Right atrium auricular region (tissue), 2 donors: ENCODE results near the gene EPAS1. TPM values are rescaled to one million over a fixed set of nuclear protein-coding genes. Genes with fewer than 3 reads are reported as not detected.

ENCODE experiments used
- DNase-seq: peaks from one replicate; pipeline ENCODE4 v3.0.0-alpha.2; 2019; ENCODE audit warnings: low spot score
- H3K27ac ChIP-seq, 2 donors: fragments of 200-600 bp; sonication (generic); 1 replicate in 1 of 2; 2 replicates in 1 of 2; pipeline ENCODE4 v1.5.1; 2016 to 2019
- H3K27me3 ChIP-seq, 2 donors: fragments of 200-600 bp; sonication (generic); one replicate each; pipeline versions ENCODE4 v1.5.1 to v1.6.0; 2017 to 2019
- H3K36me3 ChIP-seq: fragments of 200-600 bp; sonication (generic); one replicate; pipeline ENCODE4 v1.5.1; 2016
- H3K4me1 ChIP-seq, 2 donors: fragments of 200-600 bp; sonication (generic); one replicate each; pipeline versions ENCODE4 v1.5.1 to v1.6.0; 2017 to 2019
- H3K4me3 ChIP-seq, 2 donors: fragments of 200-600 bp; sonication (generic); 1 replicate in 1 of 2; 2 replicates in 1 of 2; pipeline ENCODE4 v1.5.1; 2017 to 2019; ENCODE audit warnings: mild to moderate bottlenecking in 1 of 2, moderate library complexity in 1 of 2
- H3K9me3 ChIP-seq, 2 donors: fragments of 200-600 bp; sonication (generic); one replicate each; pipeline ENCODE4 v1.5.1; 2019
- CTCF ChIP-seq, 2 donors: fragments of 200-600 bp; sonication (generic); IDR thresholded peaks; one replicate each; pipeline ENCODE4 v1.5.1; 2019; ENCODE audit warnings: antibody characterized with exemption in 2 of 2
- total RNA-seq, 2 donors: library from RNA; depleted of rRNA; stranded (reverse); fragments of >200 nt; gene quantifications; one replicate each; pipeline ENCODE4 v1.1.0, GENCODE V29; 2016

The EPAS1 gene
- total RNA-seq, 2 donors from 2014 or later = 257 to 311 TPM

GRCh38 chr2:46381263-46381849 lies 84.1 kb downstream of the EPAS1 start:
- TF ChIP-seq CTCF (IDR thresholded peaks at IDR 0.05) = no peak
- DNase-seq = no peak
- peaks cover 100% of the 10 kb centered on the region for H3K36me3 ChIP-seq
- no peaks in the 10 kb centered on the region for H3K27me3 ChIP-seq
- H3K27ac ChIP-seq = no peak overlapping the region
- H3K4me1 ChIP-seq = peaks cover 0 to 40% of the 10 kb centered on the region in 2 donors
- H3K4me3 ChIP-seq = no peak overlapping the region
- H3K9me3 ChIP-seq = no peaks in the 10 kb centered on the region

GRCh38 chr2:46381871-46382270 lies 84.7 kb downstream of the EPAS1 start:
- Histone ChIP-seq H3K27ac (no peak overlapping the region), H3K4me3 (no peak overlapping the region), H3K27me3 (no peaks in the 10 kb centered on the region), H3K36me3 (peaks cover 100% of the 10 kb centered on the region), H3K9me3 (no peaks in the 10 kb centered on the region), H3K4me1 (peaks cover 0 to 35% of the 10 kb centered on the region in 2 donors)
- no peak for TF ChIP-seq CTCF (IDR thresholded peaks at IDR 0.05)
- DNase-seq = no peak

- Histone ChIP-seq H3K4me1 (peaks cover 0 to 28% of the 10 kb centered on the region in 2 donors), H3K9me3 (no peaks in the 10 kb centered on the region), H3K36me3 (peaks cover 97% of the 10 kb centered on the region), H3K27ac (no peak overlapping the region), H3K27me3 (no peaks in the 10 kb centered on the region), H3K4me3 (no peak overlapping the region)
- no peak for DNase-seq
- TF ChIP-seq CTCF (IDR thresholded peaks at IDR 0.05) = no peak
Observed at GRCh38 chr2:46382331-46383112, 85.3 kb downstream of the EPAS1 start.

- Histone ChIP-seq H3K4me3 (no peak overlapping the region), H3K4me1 (peaks cover 0 to 25% of the 10 kb centered on the region in 2 donors), H3K27ac (no peak overlapping the region), H3K27me3 (no peaks in the 10 kb centered on the region), H3K9me3 (no peaks in the 10 kb centered on the region), H3K36me3 (peaks cover 97% of the 10 kb centered on the region)
- DNase-seq = no peak
- no peak for TF ChIP-seq CTCF (IDR thresholded peaks at IDR 0.05)
Observed at GRCh38 chr2:46383113-46383395, 85.8 kb downstream of the EPAS1 start.

DNA sequence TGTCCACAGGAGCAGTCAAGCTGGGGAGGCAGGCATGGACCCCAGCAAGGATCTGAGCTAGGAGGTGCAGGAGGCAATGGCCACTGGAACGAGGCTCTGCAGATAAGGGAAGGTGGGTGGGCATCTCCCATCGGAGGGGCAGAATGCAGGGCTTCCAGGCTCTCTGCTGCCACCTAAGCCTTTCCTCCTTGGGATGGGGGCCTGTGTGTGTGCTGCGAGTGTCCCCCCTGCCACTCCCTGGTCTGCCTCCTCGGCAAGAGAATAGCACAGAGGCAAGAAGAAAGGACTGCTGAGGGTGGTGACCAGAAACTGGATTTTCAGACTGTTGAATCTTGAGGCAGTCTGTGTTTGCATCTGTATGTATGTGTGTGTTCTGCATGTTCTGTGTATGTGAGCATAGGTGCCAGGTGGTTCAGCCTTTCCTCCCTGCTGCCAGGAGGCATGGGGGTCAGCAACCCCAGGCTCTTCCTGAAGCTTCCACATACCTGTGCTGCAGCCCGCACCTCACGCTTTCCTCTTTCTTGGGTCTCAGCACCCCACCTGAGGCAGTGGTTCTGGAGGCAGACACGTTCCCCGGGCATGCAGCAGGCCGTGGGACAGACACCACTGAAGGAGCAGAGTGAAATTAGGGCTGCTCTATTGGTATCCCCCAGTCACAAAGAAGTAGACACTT lies 86.7 kb downstream of the EPAS1 start:
- H3K4me3 ChIP-seq = no peak overlapping the region
- TF ChIP-seq CTCF (IDR thresholded peaks at IDR 0.05) = no peak
- H3K27me3 ChIP-seq = no peaks in the 10 kb centered on the region
- peaks cover 94% of the 10 kb centered on the region for H3K36me3 ChIP-seq
- no peaks in the 10 kb centered on the region for H3K9me3 ChIP-seq
- H3K4me1 ChIP-seq = peaks cover 0 to 25% of the 10 kb centered on the region in 2 donors
- H3K27ac ChIP-seq = no peak overlapping the region
- no peak for DNase-seq
